Astrocyte (in vitro differentiated cells and primary cell): ENCODE data around the gene SFT2D1.

Source experiments
- EZH2 ChIP-seq: IDR thresholded peaks from 2 replicates; pipeline ENCODE4 v1.6.1; 2012; ENCODE audit warnings: mild to moderate bottlenecking, low read length, inconsistent platforms; ENCODE audit not compliant: insufficient read depth
- TF ChIP-seq, protein P1 (sequence below): IDR thresholded peaks from 2 replicates; pipeline ENCODE4 v1.5.1; 2011; ENCODE audit warnings: low read depth, mild to moderate bottlenecking, inconsistent platforms, low read length, moderate library complexity; ENCODE audit not compliant: insufficient read depth

DNA sequence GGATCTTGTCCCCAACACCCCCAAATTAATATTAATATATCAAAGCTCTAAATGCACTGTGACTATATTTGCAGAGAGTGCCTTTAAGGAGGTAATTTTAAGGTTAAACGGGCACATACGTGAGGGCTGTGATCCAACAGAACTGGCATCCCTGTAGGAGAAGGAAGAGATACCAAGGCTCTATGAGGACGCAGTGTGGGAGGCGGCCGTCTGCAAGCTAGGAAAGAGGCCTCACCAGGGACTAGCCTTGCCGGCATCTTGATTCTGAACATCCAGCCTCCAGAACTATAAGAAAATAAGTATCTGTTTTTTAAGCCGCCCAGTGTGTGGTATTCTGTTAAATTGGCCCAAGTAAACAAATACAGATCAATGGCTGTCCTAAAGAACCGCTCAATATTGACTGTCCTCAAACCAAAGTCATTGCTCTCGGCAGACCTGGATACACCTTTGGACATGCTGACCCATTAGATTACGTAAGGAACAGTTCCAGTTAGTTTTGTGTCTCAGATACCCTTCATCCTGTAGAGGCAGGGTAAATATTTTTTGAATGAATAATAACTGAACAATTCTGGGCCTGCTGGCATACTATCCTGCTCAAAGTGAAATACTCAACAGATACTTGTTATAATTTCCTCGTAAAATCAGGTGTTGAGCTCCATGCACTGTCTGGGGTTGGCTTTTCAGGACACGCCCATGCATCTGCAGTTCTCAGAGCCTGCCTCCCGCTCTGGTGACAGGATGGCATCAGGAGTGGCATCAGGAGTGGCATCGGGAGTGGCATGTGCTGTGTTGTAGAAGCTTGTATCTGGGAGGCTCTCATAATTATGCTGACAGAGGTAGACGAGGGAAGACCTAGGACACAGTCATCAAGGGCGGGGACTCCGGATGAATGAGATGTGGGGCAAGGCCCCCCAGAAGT is 40.5 kb downstream of the SFT2D1 start:
- TF ChIP-seq, protein P1, sequence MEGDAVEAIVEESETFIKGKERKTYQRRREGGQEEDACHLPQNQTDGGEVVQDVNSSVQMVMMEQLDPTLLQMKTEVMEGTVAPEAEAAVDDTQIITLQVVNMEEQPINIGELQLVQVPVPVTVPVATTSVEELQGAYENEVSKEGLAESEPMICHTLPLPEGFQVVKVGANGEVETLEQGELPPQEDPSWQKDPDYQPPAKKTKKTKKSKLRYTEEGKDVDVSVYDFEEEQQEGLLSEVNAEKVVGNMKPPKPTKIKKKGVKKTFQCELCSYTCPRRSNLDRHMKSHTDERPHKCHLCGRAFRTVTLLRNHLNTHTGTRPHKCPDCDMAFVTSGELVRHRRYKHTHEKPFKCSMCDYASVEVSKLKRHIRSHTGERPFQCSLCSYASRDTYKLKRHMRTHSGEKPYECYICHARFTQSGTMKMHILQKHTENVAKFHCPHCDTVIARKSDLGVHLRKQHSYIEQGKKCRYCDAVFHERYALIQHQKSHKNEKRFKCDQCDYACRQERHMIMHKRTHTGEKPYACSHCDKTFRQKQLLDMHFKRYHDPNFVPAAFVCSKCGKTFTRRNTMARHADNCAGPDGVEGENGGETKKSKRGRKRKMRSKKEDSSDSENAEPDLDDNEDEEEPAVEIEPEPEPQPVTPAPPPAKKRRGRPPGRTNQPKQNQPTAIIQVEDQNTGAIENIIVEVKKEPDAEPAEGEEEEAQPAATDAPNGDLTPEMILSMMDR: no peak
- no peak for TF ChIP-seq EZH2
